ENCODE data around the gene ATXN2. TPM values are rescaled to one million over a fixed set of nuclear protein-coding genes. Genes with fewer than 3 reads are reported as not detected.
"Not testable (repeated sequence)": the region's sequence is repeated elsewhere in the genome, so short reads cannot be mapped to it uniquely, and the experiment has no call there.

ATXN2 gene
- total and polyA plus RNA-seq, 3 donors from 2014 or later = 61.4 to 165 (median 145) TPM

GRCh38 chr12:111505601-111506036, 93.5 kb downstream of the ATXN2 start:
- Histone ChIP-seq H3K27ac (no peak overlapping the region), H3K36me3 (ENCODE audit: low read depth, missing control alignments) (no peaks in the 10 kb centered on the region), H3K4me1 (no peaks in the 10 kb centered on the region), H3K9me3 (no peaks in the 10 kb centered on the region), H3K27me3 (no peaks in the 10 kb centered on the region), H3K4me3 (no peak overlapping the region)
- TF ChIP-seq POLR2A (IDR thresholded peaks at IDR 0.05) (no peak), CTCF (IDR thresholded peaks at IDR 0.05) (no peak)
- 82 to 92% methylated on average over 1 of the region's 1 CpG for whole genome bisulfite sequencing, 2 donors
- no peak for DNase-seq
- intact Hi-C loops (cut with DNase I; ENCODE audit: low total_unique reads) = no loop called here

- Histone ChIP-seq H3K27me3 (no peaks in the 10 kb centered on the region), H3K4me1 (no peaks in the 10 kb centered on the region), H3K4me3 (no peak overlapping the region), H3K36me3 (ENCODE audit: low read depth, missing control alignments) (no peaks in the 10 kb centered on the region), H3K9me3 (no peaks in the 10 kb centered on the region), H3K27ac (no peak overlapping the region)
- DNase-seq = no peak
- TF ChIP-seq POLR2A (IDR thresholded peaks at IDR 0.05) (no peak), CTCF (IDR thresholded peaks at IDR 0.05) (no peak)
- intact Hi-C loops (cut with DNase I; ENCODE audit: low total_unique reads) = no loop called here
- 96 to 100% methylated on average over 1 of the region's 1 CpG for WGBS, 2 donors
Measured at GRCh38 chr12:111503116-111503515, 96.0 kb downstream of the ATXN2 start.

- intact Hi-C loops (cut with DNase I; ENCODE audit: low total_unique reads) = no loop called here
- Histone ChIP-seq H3K4me3 (no peak overlapping the region), H3K27me3 (no peaks in the 10 kb centered on the region), H3K9me3 (no peaks in the 10 kb centered on the region), H3K36me3 (ENCODE audit: low read depth, missing control alignments) (no peaks in the 10 kb centered on the region), H3K27ac (no peak overlapping the region), H3K4me1 (peaks cover 5% of the 10 kb centered on the region)
- WGBS, 2 donors = 69 to 78% methylated on average over 4 of the region's 4 CpGs
- no peak for DNase-seq
- TF ChIP-seq POLR2A (IDR thresholded peaks at IDR 0.05) = no peak
- no peak for TF ChIP-seq CTCF (IDR thresholded peaks at IDR 0.05)
Measured at GRCh38 chr12:111494676-111495075, 104.4 kb downstream of the ATXN2 start.

- DNase-seq; H3K4me3 ChIP-seq; H3K9me3 ChIP-seq; H3K36me3 ChIP-seq (ENCODE audit: low read depth, missing control alignments); H3K27me3 ChIP-seq; intact Hi-C loops (cut with DNase I; ENCODE audit: low total_unique reads); H3K4me1 ChIP-seq: not testable (repeated sequence)
- peak overlapping the region; percentile 71 to 77 for H3K27ac ChIP-seq
- 75 to 85% methylated on average over 7 of the region's 7 CpGs for WGBS, 2 donors
Measured at GRCh38 chr12:111492979-111493378, 106.1 kb downstream of the ATXN2 start.

- Histone ChIP-seq H3K9me3 (no peaks in the 10 kb centered on the region), H3K27ac (no peak overlapping the region), H3K4me1 (peaks cover 5% of the 10 kb centered on the region), H3K27me3 (no peaks in the 10 kb centered on the region), H3K4me3 (no peak overlapping the region), H3K36me3 (ENCODE audit: low read depth, missing control alignments) (no peaks in the 10 kb centered on the region)
- TF ChIP-seq POLR2A (IDR thresholded peaks at IDR 0.05) = no peak
- no peak for TF ChIP-seq CTCF (IDR thresholded peaks at IDR 0.05)
- 89 to 94% methylated on average over 2 of the region's 2 CpGs for WGBS, 2 donors
- DNase-seq = no peak
- intact Hi-C loops (cut with DNase I; ENCODE audit: low total_unique reads) = no loop called here
Measured at GRCh38 chr12:111488798-111489197, 110.3 kb downstream of the ATXN2 start.
